GM23248 (cell line): ENCODE measurements around the gene DIMT1. TPM values are rescaled to one million over a fixed set of nuclear protein-coding genes. Genes with fewer than 3 reads are reported as not detected.

Experiments
- DNase-seq: peaks from one replicate; pipeline ENCODE4 v3.0.0-alpha.2; 2015
- H2AFZ ChIP-seq: fragments of 200-600 bp; sonication (generic); 2 replicates; pipeline ENCODE4 v1.6.1; 2016; ENCODE audit warnings: antibody characterized with exemption
- H3F3A ChIP-seq: fragments of 200-600 bp; sonication (generic); 2 replicates; pipeline ENCODE4 v1.6.1; 2016; ENCODE audit warnings: mild to moderate bottlenecking, antibody characterized with exemption, mixed run types; ENCODE audit not compliant: insufficient read depth
- H3K27ac ChIP-seq: fragments of 200-600 bp; sonication (generic); 2 replicates; pipeline ENCODE4 v1.5.1; 2016; ENCODE audit warnings: mild to moderate bottlenecking
- H3K27me3 ChIP-seq: fragments of 200-600 bp; sonication (generic); replicated peaks from 2 replicates; pipeline ENCODE4 v1.6.1; 2016; ENCODE audit warnings: mild to moderate bottlenecking; ENCODE audit not compliant: insufficient read depth
- H3K36me3 ChIP-seq: fragments of 200-600 bp; sonication (generic); 2 replicates; pipeline ENCODE4 v1.6.1; 2016; ENCODE audit warnings: low read depth, mild to moderate bottlenecking
- H3K4me1 ChIP-seq: fragments of 200-600 bp; sonication (generic); 2 replicates; pipeline ENCODE4 v1.6.1; 2016; ENCODE audit warnings: mild to moderate bottlenecking; ENCODE audit not compliant: insufficient read depth
- H3K4me2 ChIP-seq: fragments of 200-600 bp; sonication (generic); one replicate; pipeline ENCODE4 v1.6.1; 2016; ENCODE audit warnings: mild to moderate bottlenecking; ENCODE audit not compliant: unreplicated experiment
- H3K4me3 ChIP-seq: fragments of 200-600 bp; sonication (generic); 2 replicates; pipeline ENCODE4 v1.5.1; 2016; ENCODE audit warnings: mild to moderate bottlenecking
- H3K79me2 ChIP-seq: fragments of 200-600 bp; sonication (generic); 2 replicates; pipeline ENCODE4 v1.6.1; 2016; ENCODE audit warnings: mild to moderate bottlenecking; ENCODE audit not compliant: insufficient read depth
- H3K9ac ChIP-seq: fragments of 200-600 bp; sonication (generic); 2 replicates; pipeline ENCODE4 v1.6.1; 2016; ENCODE audit warnings: mild to moderate bottlenecking
- H3K9me2 ChIP-seq: fragments of 200-600 bp; sonication (generic); 2 replicates; pipeline ENCODE4 v1.6.1; 2016; ENCODE audit warnings: mixed run types, mild to moderate bottlenecking, moderate library complexity; ENCODE audit not compliant: insufficient read depth
- H3K9me3 ChIP-seq: fragments of 200-600 bp; sonication (generic); one replicate; pipeline ENCODE4 v1.6.1; 2017; ENCODE audit warnings: low read depth
- H4K20me1 ChIP-seq: fragments of 200-600 bp; sonication (generic); 2 replicates; pipeline ENCODE4 v1.6.0; 2016; ENCODE audit not compliant: insufficient read depth
- EZH2 ChIP-seq: fragments of 200-600 bp; sonication (generic); IDR thresholded peaks from 2 replicates; pipeline ENCODE4 v1.6.1; 2018; ENCODE audit warnings: antibody characterized with exemption, mild to moderate bottlenecking; ENCODE audit not compliant: insufficient read depth, poor library complexity, severe bottlenecking
- EZH2phosphoT487 ChIP-seq: fragments of 200-600 bp; sonication (generic); IDR thresholded peaks from 2 replicates; pipeline ENCODE4 v1.6.1; 2018; ENCODE audit warnings: antibody characterized with exemption, moderate library complexity, mild to moderate bottlenecking, low read depth; ENCODE audit not compliant: insufficient read depth
- whole genome bisulfite sequencing, 2 experiments: methylation state at CpG; one replicate each; pipeline ENCODE4 v1.1.6; 2015 to 2017; ENCODE audit warnings: low lambda C conversion rate in 2 of 2, low coverage in 1 of 2; ENCODE audit errors: missing lambda C conversion rate in 2 of 2; 5-methylcytosine and 5-hydroxymethylcytosine counted together
- in situ Hi-C: fragments of 300-500 bp; cut with MboI; formaldehyde crosslinking; loops from 2 replicates; pipeline ENCODE4 v1.15.0; 2020
- polyA plus RNA-seq: library from polyadenylated mRNA; unstranded; fragments of >200 nt; fragmentation: Nextera tagmentation; extraction: Ambion mirVana; gene quantifications from 2 replicates; pipeline ENCODE4 v1.2.1, GENCODE V29; 2016
- total RNA-seq: library from RNA; depleted of rRNA; stranded (reverse); fragments of >200 nt; shearing (Covaris generic); gene quantifications from 2 replicates; pipeline ENCODE4 v1.2.3, GENCODE V29; 2014

Gene DIMT1
- total and polyA plus RNA-seq, 2 experiments from 2014 or later = 41.7 to 65.0 TPM

- in situ Hi-C loops = no loop called here
- Histone ChIP-seq H3K79me2 (peaks cover 100% of the 10 kb centered on the region), H3K27ac (no peak overlapping the region), H3K9me2 (no peaks in the 10 kb centered on the region), H2AFZ (no peak overlapping the region), H4K20me1 (no peaks in the 10 kb centered on the region; the same call in 1 of the 2 replicates), H3K9me3 (no peaks in the 10 kb centered on the region), H3K4me1 (peaks cover 9% of the 10 kb centered on the region), H3K4me3 (no peak overlapping the region), H3K36me3 (no peaks in the 10 kb centered on the region), H3F3A (no peaks in the 10 kb centered on the region), H3K4me2 (no peak overlapping the region), H3K9ac (no peak overlapping the region), H3K27me3 (no peaks in the 10 kb centered on the region)
- TF ChIP-seq EZH2 (no peak), EZH2phosphoT487 (no peak)
- no peak for DNase-seq
- WGBS, 2 experiments = 84 to 85% methylated on average over 4 of the region's 4 CpGs
These were observed 14.9 kb upstream of the DIMT1 start for GRCh38 chr5:62418462-62419076.

- peaks cover 61% of the 10 kb centered on the region for H3K79me2 ChIP-seq
- 53 to 54% methylated on average over 3 of the region's 3 CpGs for WGBS, 2 experiments
These were observed 10.0 kb upstream of the DIMT1 start for GRCh38 chr5:62413711-62414110.

GRCh38 chr5:62412549-62413329 lies 9.0 kb upstream of the DIMT1 start, which contains the start of gene IPO11:
TSS of gene IPO11 (plus strand) at chr5:62412763. CDS start at chr5:62437280, 24,517 bp downstream.
- no peak for TF ChIP-seq EZH2phosphoT487
- TF ChIP-seq EZH2 = no peak
- Histone ChIP-seq H2AFZ (peak within 1 kb of the TSS; percentile 98), H3K79me2 (peaks cover 51% of the 10 kb centered on the region), H3K27me3 (no peaks in the 10 kb centered on the region), H3K36me3 (no peaks in the 10 kb centered on the region), H3K9me2 (no peaks in the 10 kb centered on the region), H3K27ac (peak within 1 kb of the TSS; percentile 77), H3F3A (no peaks in the 10 kb centered on the region), H4K20me1 (no peaks in the 10 kb centered on the region), H3K9ac (peak within 1 kb of the TSS; percentile 95), H3K4me1 (peaks cover 11% of the 10 kb centered on the region), H3K9me3 (no peaks in the 10 kb centered on the region), H3K4me2 (peak within 1 kb of the TSS; percentile 97), H3K4me3 (peak within 1 kb of the TSS; percentile 99)
- in situ Hi-C loops = no loop called here
- 1% methylated on average over 59 to 66 of the region's 66 CpGs for WGBS, 2 experiments
- peak; percentile 100 for DNase-seq

More at GRCh38 chr5:62413711-62414110, 10.0 kb upstream of the DIMT1 start:
- no peaks in the 10 kb centered on the region for H3K9me3 ChIP-seq
- TF ChIP-seq EZH2phosphoT487 (no peak), EZH2 (no peak)
- peak overlapping the region; percentile 97 for H3K4me2 ChIP-seq
- DNase-seq = peak; percentile 19
- peak overlapping the region; percentile 95 for H3K9ac ChIP-seq
- H3K4me3 ChIP-seq = peak overlapping the region; percentile 99
- peak overlapping the region; percentile 98; the same call in 1 of the 2 replicates for H2AFZ ChIP-seq
- peaks cover 11% of the 10 kb centered on the region for H3K4me1 ChIP-seq
- no peaks in the 10 kb centered on the region for H3F3A ChIP-seq
- in situ Hi-C loops = no loop called here
- H3K36me3 ChIP-seq = no peaks in the 10 kb centered on the region
- H3K27me3 ChIP-seq = no peaks in the 10 kb centered on the region
- no peaks in the 10 kb centered on the region for H4K20me1 ChIP-seq
- no peaks in the 10 kb centered on the region for H3K9me2 ChIP-seq
- H3K27ac ChIP-seq = peak overlapping the region; percentile 77

GRCh38 chr5:62395210-62395950 lies 8.3 kb downstream of the DIMT1 start:
- in situ Hi-C loops = no loop called here
- Histone ChIP-seq H3K9ac (no peak overlapping the region), H3K9me3 (no peaks in the 10 kb centered on the region), H3K36me3 (peaks cover 73% of the 10 kb centered on the region), H3K27me3 (no peaks in the 10 kb centered on the region), H3F3A (peaks cover 65% of the 10 kb centered on the region), H3K4me1 (peaks cover 8% of the 10 kb centered on the region; the same call in 1 of the 2 replicates), H3K79me2 (peaks cover 3% of the 10 kb centered on the region), H4K20me1 (no peaks in the 10 kb centered on the region), H2AFZ (no peak overlapping the region), H3K9me2 (no peaks in the 10 kb centered on the region), H3K27ac (no peak overlapping the region), H3K4me2 (no peak overlapping the region), H3K4me3 (no peak overlapping the region)
- TF ChIP-seq EZH2phosphoT487 (no peak), EZH2 (no peak)
- 92% methylated on average over 5 of the region's 5 CpGs for WGBS, 2 experiments
- peak; percentile 10 for DNase-seq
